ENCODE results near the gene ZBTB42. TPM values are rescaled to one million over a fixed set of nuclear protein-coding genes. Genes with fewer than 3 reads are reported as not detected.

The ZBTB42 gene
- polyA plus RNA-seq, 3 donors = 0.49 to 1.0 (median 0.68) TPM

- WGBS (ENCODE audit: insufficient coverage) = 97% methylated on average over 15 of the region's 28 CpGs
- Mint-ChIP-seq H3K27me3 (ENCODE audit: low read depth in 3 of 3) (no peaks in the 10 kb centered on the region), H3K4me1 (peaks cover 14% of the 10 kb centered on the region), H3K4me3 (no peak overlapping the region), H3K9me3 (no peaks in the 10 kb centered on the region), H3K27ac (peak overlapping the region in 2 of 7 donors; percentile 58 to 71), H3K36me3 (peaks cover 8 to 24% of the 10 kb centered on the region in 2 donors)
- Histone ChIP-seq H3K9me3 (replicated peaks in 1 of 2; ENCODE audit: control insufficient read depth in 1 of 2, insufficient read depth in 1 of 2, low read length in 2 of 2) (no peaks in the 10 kb centered on the region), H3K79me2 (ENCODE audit: insufficient read depth, low read length) (peaks cover 30% of the 10 kb centered on the region), H3K4me2 (replicated peaks; ENCODE audit: extremely low read depth, low read length, poor library complexity, severe bottlenecking) (no peak overlapping the region), H3K36me3 (replicated peaks in 1 of 2; ENCODE audit: control insufficient read depth in 1 of 2, insufficient read depth in 2 of 2, low read length in 2 of 2) (peaks cover 27 to 42% of the 10 kb centered on the region in 2 donors), H3K4me3 (replicated peaks in 1 of 3; ENCODE audit: low read depth in 2 of 3, low read length in 3 of 3) (no peak overlapping the region), H4K20me1 (ENCODE audit: insufficient read depth, low read length) (peaks cover 87% of the 10 kb centered on the region), H3K27me3 (ENCODE audit: control insufficient read depth in 2 of 2, insufficient read depth in 2 of 2, low read length in 2 of 2) (no peaks in the 10 kb centered on the region), H2AFZ (ENCODE audit: insufficient read depth, low read depth, low read length, poor library complexity, severe bottlenecking) (no peak overlapping the region), H3K4me1 (ENCODE audit: control insufficient read depth in 1 of 2, insufficient read depth in 2 of 2, low read length in 2 of 2) (peaks cover 13 to 18% of the 10 kb centered on the region in 2 donors), H3K27ac (ENCODE audit: low read depth in 1 of 2, low read length in 2 of 2) (no peak overlapping the region), H3K9ac (ENCODE audit: insufficient read depth, low read length, poor library complexity, severe bottlenecking) (no peak overlapping the region)
- no peak for DNase-seq
- intact Hi-C loops (cut with micrococcal nuclease) = no loop called here
- no peak for TF ChIP-seq CTCF (IDR thresholded peaks at IDR 0.05)
These were observed 18.7 kb upstream of the ZBTB42 start for GRCh38 chr14:104782086-104782807.

- WGBS (ENCODE audit: insufficient coverage) = 89% methylated on average over 12 of the region's 13 CpGs
- TF ChIP-seq CTCF (IDR thresholded peaks at IDR 0.05) = no peak
- Mint-ChIP-seq H3K27ac (no peak overlapping the region), H3K36me3 (peaks cover 7 to 22% of the 10 kb centered on the region in 2 donors), H3K4me1 (peaks cover 18% of the 10 kb centered on the region), H3K27me3 (ENCODE audit: low read depth in 3 of 3) (no peaks in the 10 kb centered on the region), H3K9me3 (no peaks in the 10 kb centered on the region), H3K4me3 (no peak overlapping the region)
- Histone ChIP-seq H3K36me3 (replicated peaks in 1 of 2; ENCODE audit: control insufficient read depth in 1 of 2, insufficient read depth in 2 of 2, low read length in 2 of 2) (peaks cover 24 to 37% of the 10 kb centered on the region in 2 donors), H3K9ac (ENCODE audit: insufficient read depth, low read length, poor library complexity, severe bottlenecking) (no peak overlapping the region), H3K27me3 (ENCODE audit: control insufficient read depth in 2 of 2, insufficient read depth in 2 of 2, low read length in 2 of 2) (no peaks in the 10 kb centered on the region), H3K4me1 (ENCODE audit: control insufficient read depth in 1 of 2, insufficient read depth in 2 of 2, low read length in 2 of 2) (peaks cover 19 to 23% of the 10 kb centered on the region in 2 donors), H2AFZ (ENCODE audit: insufficient read depth, low read depth, low read length, poor library complexity, severe bottlenecking) (no peak overlapping the region), H3K4me3 (replicated peaks in 1 of 3; ENCODE audit: low read depth in 2 of 3, low read length in 3 of 3) (no peak overlapping the region), H3K27ac (ENCODE audit: low read depth in 1 of 2, low read length in 2 of 2) (no peak overlapping the region), H4K20me1 (ENCODE audit: insufficient read depth, low read length) (peaks cover 86% of the 10 kb centered on the region), H3K4me2 (replicated peaks; ENCODE audit: extremely low read depth, low read length, poor library complexity, severe bottlenecking) (no peak overlapping the region), H3K9me3 (replicated peaks in 1 of 2; ENCODE audit: control insufficient read depth in 1 of 2, insufficient read depth in 1 of 2, low read length in 2 of 2) (no peaks in the 10 kb centered on the region), H3K79me2 (ENCODE audit: insufficient read depth, low read length) (peaks cover 33% of the 10 kb centered on the region)
- intact Hi-C loops (cut with micrococcal nuclease) = no loop called here
- no peak for DNase-seq
These were observed 18.1 kb upstream of the ZBTB42 start for GRCh38 chr14:104782808-104783139.

All from CD14-positive monocyte (primary cell).